ENCODE data around the gene NPRL2. TPM values are rescaled to one million over a fixed set of nuclear protein-coding genes. Genes with fewer than 3 reads are reported as not detected.

Gene NPRL2
- total and polyA plus RNA-seq, 12 donors = 13.0 to 29.8 (median 16.3) TPM

DNA sequence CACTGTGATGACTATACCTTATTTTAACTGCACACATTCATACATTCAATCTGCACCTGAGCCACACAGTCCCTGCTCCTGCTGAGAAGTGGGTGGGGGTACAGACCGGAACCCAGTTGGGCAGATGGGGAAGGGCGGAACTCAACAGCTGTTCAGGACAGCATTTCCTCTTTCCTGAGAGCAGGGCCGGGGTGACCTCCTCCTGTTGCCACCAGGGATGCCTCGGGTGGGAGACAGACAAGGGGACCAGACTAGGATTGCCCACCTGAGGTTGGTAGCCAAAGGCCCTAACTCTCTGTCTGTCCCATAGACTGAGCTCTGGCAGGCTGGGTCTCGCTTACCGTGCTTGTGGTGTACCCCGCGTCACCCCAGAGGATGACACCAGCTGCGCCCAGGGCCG is 32.0 kb downstream of the NPRL2 start:
- H3K9me3 ChIP-seq = no peaks in the 10 kb centered on the region
- 73 to 85% methylated on average over 10 of the region's 10 CpGs for WGBS, 2 donors
- peaks cover 19 to 72% (median 55%) of the 10 kb centered on the region in 9 donors for H3K4me1 ChIP-seq
- H3K36me3 ChIP-seq = peaks cover 0 to 58% (median 33%) of the 10 kb centered on the region in 9 donors
- H3K27me3 ChIP-seq = no peaks in the 10 kb centered on the region
- intact Hi-C loops (cut with DNase I) = no loop called here
- peak overlapping the region in 9 of 10 donors; percentile 57 to 88 (median 81) for H3K4me3 ChIP-seq
- TF ChIP-seq, protein P1, sequence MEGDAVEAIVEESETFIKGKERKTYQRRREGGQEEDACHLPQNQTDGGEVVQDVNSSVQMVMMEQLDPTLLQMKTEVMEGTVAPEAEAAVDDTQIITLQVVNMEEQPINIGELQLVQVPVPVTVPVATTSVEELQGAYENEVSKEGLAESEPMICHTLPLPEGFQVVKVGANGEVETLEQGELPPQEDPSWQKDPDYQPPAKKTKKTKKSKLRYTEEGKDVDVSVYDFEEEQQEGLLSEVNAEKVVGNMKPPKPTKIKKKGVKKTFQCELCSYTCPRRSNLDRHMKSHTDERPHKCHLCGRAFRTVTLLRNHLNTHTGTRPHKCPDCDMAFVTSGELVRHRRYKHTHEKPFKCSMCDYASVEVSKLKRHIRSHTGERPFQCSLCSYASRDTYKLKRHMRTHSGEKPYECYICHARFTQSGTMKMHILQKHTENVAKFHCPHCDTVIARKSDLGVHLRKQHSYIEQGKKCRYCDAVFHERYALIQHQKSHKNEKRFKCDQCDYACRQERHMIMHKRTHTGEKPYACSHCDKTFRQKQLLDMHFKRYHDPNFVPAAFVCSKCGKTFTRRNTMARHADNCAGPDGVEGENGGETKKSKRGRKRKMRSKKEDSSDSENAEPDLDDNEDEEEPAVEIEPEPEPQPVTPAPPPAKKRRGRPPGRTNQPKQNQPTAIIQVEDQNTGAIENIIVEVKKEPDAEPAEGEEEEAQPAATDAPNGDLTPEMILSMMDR (IDR thresholded peaks at IDR 0.05) = no peak
- DNase-seq (no peak), ATAC-seq (no peak)
- H3K27ac ChIP-seq = peak overlapping the region in 9 of 10 donors; percentile 21 to 99 (median 97)

DNA sequence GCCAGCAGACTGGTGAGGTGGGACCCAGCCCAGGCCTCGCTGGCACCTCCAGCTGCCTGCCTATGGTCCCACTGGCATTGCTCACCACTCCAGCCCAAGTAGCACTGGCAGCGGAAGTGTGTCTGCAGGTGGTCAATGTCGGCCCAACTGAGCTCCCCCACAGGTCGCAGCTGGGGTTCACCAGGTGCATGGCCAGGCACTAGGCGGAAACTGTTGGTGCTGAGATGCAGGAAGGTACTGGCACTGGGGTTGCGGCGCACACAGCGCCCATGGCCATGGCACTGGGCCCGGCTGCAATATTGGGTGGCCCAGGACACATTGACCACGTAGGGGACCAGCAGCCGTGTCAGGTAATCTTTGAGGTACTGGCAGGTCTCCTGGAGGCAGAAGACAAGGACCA is 32.4 kb downstream of the NPRL2 start:
- Histone ChIP-seq H3K27me3 (no peaks in the 10 kb centered on the region), H3K36me3 (peaks cover 0 to 58% (median 33%) of the 10 kb centered on the region in 9 donors), H3K4me3 (peak overlapping the region in 9 of 10 donors; percentile 57 to 88 (median 81)), H3K9me3 (no peaks in the 10 kb centered on the region), H3K4me1 (peaks cover 17 to 67% (median 52%) of the 10 kb centered on the region in 9 donors), H3K27ac (peak overlapping the region in 9 of 10 donors; percentile 21 to 99 (median 91))
- 86 to 90% methylated on average over 11 of the region's 11 CpGs for WGBS, 2 donors
- DNase-seq (no peak), ATAC-seq (no peak)
- intact Hi-C loops (cut with DNase I) = no loop called here
- TF ChIP-seq, protein P1 (IDR thresholded peaks at IDR 0.05) = no peak

DNA sequence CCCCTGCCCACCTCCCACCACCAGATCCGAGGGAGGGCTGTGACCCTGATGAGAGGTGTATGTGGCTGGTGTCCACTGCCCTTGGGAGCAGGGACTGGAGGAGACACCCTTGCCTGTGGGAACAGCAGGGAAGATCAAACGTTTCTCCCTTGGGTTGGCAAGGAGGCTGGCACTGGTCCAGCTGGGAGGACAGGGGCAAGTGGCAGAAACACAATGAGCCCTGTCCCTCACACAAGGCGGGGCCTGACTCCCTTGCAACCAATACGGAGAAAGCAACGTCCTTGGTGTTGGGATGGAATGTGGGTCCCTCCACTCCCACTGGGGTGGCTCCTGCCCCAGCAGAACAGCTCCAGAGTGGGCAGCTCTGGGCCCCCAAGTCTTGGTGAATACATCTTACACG is 33.3 kb downstream of the NPRL2 start:
- TF ChIP-seq, protein P1 (IDR thresholded peaks at IDR 0.05) = no peak
- intact Hi-C loops (cut with DNase I) = no loop called here
- H3K4me3 ChIP-seq = peak overlapping the region in 2 of 10 donors; percentile 5 to 74
- peaks cover 17 to 59% (median 49%) of the 10 kb centered on the region in 9 donors for H3K4me1 ChIP-seq
- 56 to 58% methylated on average over 6 of the region's 6 CpGs for whole genome bisulfite sequencing, 2 donors
- H3K27me3 ChIP-seq = no peaks in the 10 kb centered on the region
- no peak for DNase-seq
- no peaks in the 10 kb centered on the region for H3K9me3 ChIP-seq
- ATAC-seq = no peak
- peaks cover 0 to 58% (median 33%) of the 10 kb centered on the region in 9 donors for H3K36me3 ChIP-seq
- peak overlapping the region in 7 of 10 donors; percentile 28 to 99 (median 52) for H3K27ac ChIP-seq

DNA sequence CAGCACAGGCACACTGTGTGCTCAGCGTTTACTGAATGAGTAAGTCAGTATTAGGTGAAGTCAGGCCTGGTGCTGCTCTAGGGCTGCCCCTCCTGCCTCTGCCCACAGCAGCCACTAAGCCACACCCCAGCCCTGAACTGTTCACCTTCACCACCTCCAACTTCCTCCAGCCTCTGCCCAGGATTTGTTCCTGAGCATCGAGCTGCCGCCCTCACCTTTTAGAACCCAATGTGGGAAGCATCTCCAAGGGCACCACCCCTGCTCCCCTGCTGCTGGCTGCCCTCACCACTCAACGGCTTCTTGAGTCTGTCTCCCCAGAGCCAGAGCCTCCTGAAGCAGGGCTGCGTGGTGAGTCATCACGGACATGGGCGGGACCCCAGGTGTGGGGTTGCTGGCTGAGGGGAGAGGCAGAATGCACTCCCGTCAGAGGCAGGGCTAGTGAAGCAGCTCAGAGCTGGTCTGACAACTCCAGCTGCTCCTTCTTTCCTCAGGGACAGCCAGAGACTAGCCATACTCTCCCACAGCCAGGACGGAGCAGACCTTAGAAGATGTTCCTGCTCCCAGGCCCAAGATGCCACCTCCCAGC is 33.8 kb downstream of the NPRL2 start:
- H3K27ac ChIP-seq = peak overlapping the region in 7 of 10 donors; percentile 27 to 99 (median 45)
- 70 to 72% methylated on average over 9 of the region's 9 CpGs for WGBS, 2 donors
- intact Hi-C loops (cut with DNase I) = no loop called here
- H3K4me3 ChIP-seq = peak overlapping the region in 1 of 10 donors; percentile 5
- no peaks in the 10 kb centered on the region for H3K9me3 ChIP-seq
- no peaks in the 10 kb centered on the region for H3K27me3 ChIP-seq
- DNase-seq = no peak
- H3K4me1 ChIP-seq = peaks cover 13 to 53% (median 43%) of the 10 kb centered on the region in 9 donors
- no peak for ATAC-seq
- peaks cover 0 to 58% (median 33%) of the 10 kb centered on the region in 9 donors for H3K36me3 ChIP-seq
- TF ChIP-seq, protein P1 (IDR thresholded peaks at IDR 0.05) = no peak
